ENCODE results near the gene NR2F2. TPM values are rescaled to one million over a fixed set of nuclear protein-coding genes. Genes with fewer than 3 reads are reported as not detected.
"Not testable (repeated sequence)": the region's sequence is repeated elsewhere in the genome, so short reads cannot be mapped to it uniquely, and the experiment has no call there.

Gene NR2F2
- total and polyA plus RNA-seq, 2 experiments from 2014 or later = 0.16 TPM; not detected in 1

DNA sequence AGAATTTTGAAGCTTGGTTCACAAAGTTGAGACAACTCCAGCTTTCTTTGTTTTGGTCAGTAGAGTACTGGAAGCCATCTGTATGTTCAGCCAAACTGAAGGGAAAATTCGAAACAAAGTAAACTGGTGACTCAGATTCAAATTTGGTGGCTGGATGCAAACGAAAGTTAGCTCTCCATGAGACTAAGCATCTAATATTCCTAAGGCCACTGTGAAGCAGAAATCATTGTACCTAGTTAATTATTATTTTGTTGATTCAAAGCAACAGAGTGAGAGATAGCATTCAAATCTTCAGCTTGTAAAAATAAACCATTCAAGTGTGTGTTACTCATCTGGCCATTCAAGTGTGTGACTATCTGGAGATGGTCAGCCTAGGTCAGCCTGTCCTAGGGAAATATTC is 42.1 kb downstream of the NR2F2 start (continued):
- TF ChIP-seq, protein P1, sequence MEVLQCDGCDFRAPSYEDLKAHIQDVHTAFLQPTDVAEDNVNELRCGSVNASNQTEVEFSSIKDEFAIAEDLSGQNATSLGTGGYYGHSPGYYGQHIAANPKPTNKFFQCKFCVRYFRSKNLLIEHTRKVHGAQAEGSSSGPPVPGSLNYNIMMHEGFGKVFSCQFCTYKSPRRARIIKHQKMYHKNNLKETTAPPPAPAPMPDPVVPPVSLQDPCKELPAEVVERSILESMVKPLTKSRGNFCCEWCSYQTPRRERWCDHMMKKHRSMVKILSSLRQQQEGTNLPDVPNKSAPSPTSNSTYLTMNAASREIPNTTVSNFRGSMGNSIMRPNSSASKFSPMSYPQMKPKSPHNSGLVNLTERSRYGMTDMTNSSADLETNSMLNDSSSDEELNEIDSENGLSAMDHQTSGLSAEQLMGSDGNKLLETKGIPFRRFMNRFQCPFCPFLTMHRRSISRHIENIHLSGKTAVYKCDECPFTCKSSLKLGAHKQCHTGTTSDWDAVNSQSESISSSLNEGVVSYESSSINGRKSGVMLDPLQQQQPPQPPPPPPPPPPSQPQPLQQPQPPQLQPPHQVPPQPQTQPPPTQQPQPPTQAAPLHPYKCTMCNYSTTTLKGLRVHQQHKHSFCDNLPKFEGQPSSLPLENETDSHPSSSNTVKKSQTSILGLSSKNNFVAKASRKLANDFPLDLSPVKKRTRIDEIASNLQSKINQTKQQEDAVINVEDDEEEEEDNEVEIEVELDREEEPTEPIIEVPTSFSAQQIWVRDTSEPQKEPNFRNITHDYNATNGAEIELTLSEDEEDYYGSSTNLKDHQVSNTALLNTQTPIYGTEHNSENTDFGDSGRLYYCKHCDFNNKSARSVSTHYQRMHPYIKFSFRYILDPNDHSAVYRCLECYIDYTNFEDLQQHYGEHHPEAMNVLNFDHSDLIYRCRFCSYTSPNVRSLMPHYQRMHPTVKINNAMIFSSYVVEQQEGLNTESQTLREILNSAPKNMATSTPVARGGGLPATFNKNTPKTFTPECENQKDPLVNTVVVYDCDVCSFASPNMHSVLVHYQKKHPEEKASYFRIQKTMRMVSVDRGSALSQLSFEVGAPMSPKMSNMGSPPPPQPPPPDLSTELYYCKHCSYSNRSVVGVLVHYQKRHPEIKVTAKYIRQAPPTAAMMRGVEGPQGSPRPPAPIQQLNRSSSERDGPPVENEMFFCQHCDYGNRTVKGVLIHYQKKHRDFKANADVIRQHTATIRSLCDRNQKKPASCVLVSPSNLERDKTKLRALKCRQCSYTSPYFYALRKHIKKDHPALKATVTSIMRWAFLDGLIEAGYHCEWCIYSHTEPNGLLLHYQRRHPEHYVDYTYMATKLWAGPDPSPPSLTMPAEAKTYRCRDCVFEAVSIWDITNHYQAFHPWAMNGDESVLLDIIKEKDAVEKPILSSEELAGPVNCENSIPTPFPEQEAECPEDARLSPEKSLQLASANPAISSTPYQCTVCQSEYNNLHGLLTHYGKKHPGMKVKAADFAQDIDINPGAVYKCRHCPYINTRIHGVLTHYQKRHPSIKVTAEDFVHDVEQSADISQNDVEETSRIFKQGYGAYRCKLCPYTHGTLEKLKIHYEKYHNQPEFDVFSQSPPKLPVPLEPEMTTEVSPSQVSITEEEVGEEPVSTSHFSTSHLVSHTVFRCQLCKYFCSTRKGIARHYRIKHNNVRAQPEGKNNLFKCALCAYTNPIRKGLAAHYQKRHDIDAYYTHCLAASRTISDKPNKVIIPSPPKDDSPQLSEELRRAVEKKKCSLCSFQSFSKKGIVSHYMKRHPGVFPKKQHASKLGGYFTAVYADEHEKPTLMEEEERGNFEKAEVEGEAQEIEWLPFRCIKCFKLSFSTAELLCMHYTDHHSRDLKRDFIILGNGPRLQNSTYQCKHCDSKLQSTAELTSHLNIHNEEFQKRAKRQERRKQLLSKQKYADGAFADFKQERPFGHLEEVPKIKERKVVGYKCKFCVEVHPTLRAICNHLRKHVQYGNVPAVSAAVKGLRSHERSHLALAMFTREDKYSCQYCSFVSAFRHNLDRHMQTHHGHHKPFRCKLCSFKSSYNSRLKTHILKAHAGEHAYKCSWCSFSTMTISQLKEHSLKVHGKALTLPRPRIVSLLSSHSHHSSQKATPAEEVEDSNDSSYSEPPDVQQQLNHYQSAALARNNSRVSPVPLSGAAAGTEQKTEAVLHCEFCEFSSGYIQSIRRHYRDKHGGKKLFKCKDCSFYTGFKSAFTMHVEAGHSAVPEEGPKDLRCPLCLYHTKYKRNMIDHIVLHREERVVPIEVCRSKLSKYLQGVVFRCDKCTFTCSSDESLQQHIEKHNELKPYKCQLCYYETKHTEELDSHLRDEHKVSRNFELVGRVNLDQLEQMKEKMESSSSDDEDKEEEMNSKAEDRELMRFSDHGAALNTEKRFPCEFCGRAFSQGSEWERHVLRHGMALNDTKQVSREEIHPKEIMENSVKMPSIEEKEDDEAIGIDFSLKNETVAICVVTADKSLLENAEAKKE (CRISPR knock-in tag; IDR thresholded peaks at IDR 0.05) = no peak
- TF ChIP-seq POLR2AphosphoS5 (IDR thresholded peaks at IDR 0.05; ENCODE audit: low read depth) = no peak
- no peak for TF ChIP-seq NANOG (IDR thresholded peaks at IDR 0.05; ENCODE audit: borderline replicate concordance)
- TF ChIP-seq ZNF331 (CRISPR knock-in tag; IDR thresholded peaks at IDR 0.05; ENCODE audit: low read depth) = no peak

DNA sequence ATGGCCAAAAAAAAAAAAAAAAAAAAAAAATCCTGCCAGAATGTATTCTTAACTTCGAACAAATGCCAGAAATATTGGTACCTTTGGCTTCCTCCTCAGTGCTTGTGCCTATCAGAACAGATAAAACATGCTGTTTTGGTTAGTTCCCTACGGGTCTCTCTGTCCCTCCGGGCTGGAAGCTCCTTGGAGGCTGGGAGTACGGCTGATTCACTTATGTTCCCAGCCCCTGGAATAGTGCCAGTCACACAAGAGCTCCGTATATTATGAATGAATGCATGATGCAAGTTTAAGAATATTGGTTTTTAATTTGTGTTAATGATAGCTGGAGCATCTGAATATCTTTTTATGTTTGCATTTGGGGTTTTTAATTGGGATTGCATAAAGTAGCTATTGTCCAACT is 44.0 kb downstream of the NR2F2 start:
- Histone ChIP-seq H3K36me3 (ENCODE audit: insufficient read depth) (no peaks in the 10 kb centered on the region), H3K4me3 (no peak overlapping the region), H3K9me2 (ENCODE audit: insufficient read depth) (no peaks in the 10 kb centered on the region), H4K20me1 (replicated peaks; ENCODE audit: insufficient read depth) (peaks cover 5% of the 10 kb centered on the region), H3K4me1 (ENCODE audit: insufficient read depth) (peaks cover 9% of the 10 kb centered on the region), H3K27me3 (ENCODE audit: insufficient read depth) (peaks cover 72% of the 10 kb centered on the region), H3K4me2 (no peak overlapping the region), H3F3A (replicated peaks; ENCODE audit: low read depth) (peaks cover 5% of the 10 kb centered on the region; the same call in 1 of the 2 replicates), H2AFZ (no peak overlapping the region), H3K79me2 (replicated peaks; ENCODE audit: insufficient read depth) (no peaks in the 10 kb centered on the region), H3K27ac (ENCODE audit: low read depth) (no peak overlapping the region)
- Mint-ChIP-seq H3K36me3 (ENCODE audit: low read depth) (peaks cover 2% of the 10 kb centered on the region; the same call in 1 of the 3 replicates), H3K4me3 (no peak overlapping the region), H3K4me1 (peaks cover 10% of the 10 kb centered on the region), H3K9me3 (no peaks in the 10 kb centered on the region), H3K27me3 (ENCODE audit: insufficient read depth, low read depth, poor library complexity) (peaks cover 36% of the 10 kb centered on the region), H3K27ac (no peak overlapping the region)
- TF ChIP-seq, protein P1 (CRISPR knock-in tag; IDR thresholded peaks at IDR 0.05) = no peak
- DNase-seq (ENCODE audit: low spot score) (no peak), ATAC-seq (no peak)

DNA sequence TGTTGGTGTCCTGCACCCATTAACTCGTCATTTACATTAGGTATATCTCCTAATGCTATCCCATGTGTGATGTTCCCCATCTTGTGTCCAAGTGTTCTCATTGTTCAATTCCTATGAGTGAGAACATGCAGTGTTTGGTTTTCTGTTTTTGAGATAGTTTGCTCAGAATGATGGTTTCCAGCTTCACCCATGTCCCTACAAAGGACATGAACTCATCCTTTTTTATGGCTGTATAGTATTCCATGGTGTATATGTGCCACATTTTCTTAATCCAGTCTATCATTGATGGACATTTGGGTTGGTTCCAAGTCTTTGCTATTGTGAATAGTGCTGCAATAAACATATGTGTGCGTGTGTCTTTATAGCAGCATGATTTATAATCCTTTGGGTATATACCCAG is 49.1 kb downstream of the NR2F2 start:
- ATAC-seq; H3K4me1 ChIP-seq (ENCODE audit: insufficient read depth); H3K4me3 Mint-ChIP-seq; H4K20me1 ChIP-seq (replicated peaks; ENCODE audit: insufficient read depth); H3K27ac Mint-ChIP-seq; H3K36me3 ChIP-seq (ENCODE audit: insufficient read depth); H3K9me3 Mint-ChIP-seq; H3K4me1 Mint-ChIP-seq; H3K4me3 ChIP-seq; H3K9me2 ChIP-seq (ENCODE audit: insufficient read depth); DNase-seq (ENCODE audit: low spot score); H3K79me2 ChIP-seq (replicated peaks; ENCODE audit: insufficient read depth); H2AFZ ChIP-seq; H3K4me2 ChIP-seq; H3K36me3 Mint-ChIP-seq (ENCODE audit: low read depth); H3K27ac ChIP-seq (ENCODE audit: low read depth); H3F3A ChIP-seq (replicated peaks; ENCODE audit: low read depth): not testable (repeated sequence)
- peaks cover 18% of the 10 kb centered on the region for H3K27me3 Mint-ChIP-seq (ENCODE audit: insufficient read depth, low read depth, poor library complexity)
- peaks cover 21% of the 10 kb centered on the region; the same call in 1 of the 2 replicates for H3K27me3 ChIP-seq (ENCODE audit: insufficient read depth)
